ENCODE data around the gene EPS15.

DNA sequence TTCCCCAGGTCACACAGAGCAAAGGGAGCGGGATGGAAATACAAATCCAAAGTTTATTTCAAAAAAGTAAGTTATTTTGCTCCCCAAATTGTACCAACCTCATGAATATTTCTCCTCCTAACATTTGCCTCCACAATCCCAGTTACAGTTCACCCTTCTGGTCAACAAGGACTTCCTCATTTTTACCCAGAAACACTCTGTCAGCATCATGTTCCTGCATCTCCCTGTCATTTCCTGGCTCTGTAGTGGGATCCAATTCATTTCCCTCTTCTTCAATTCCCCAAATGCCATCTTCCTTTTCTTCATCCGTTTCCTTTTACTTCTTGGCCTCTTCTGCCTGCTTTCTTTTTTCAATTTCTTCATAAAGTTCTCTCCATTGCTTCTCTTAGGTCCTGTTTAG is 32.0 kb upstream of the EPS15 start:
- TF ChIP-seq, protein P1, sequence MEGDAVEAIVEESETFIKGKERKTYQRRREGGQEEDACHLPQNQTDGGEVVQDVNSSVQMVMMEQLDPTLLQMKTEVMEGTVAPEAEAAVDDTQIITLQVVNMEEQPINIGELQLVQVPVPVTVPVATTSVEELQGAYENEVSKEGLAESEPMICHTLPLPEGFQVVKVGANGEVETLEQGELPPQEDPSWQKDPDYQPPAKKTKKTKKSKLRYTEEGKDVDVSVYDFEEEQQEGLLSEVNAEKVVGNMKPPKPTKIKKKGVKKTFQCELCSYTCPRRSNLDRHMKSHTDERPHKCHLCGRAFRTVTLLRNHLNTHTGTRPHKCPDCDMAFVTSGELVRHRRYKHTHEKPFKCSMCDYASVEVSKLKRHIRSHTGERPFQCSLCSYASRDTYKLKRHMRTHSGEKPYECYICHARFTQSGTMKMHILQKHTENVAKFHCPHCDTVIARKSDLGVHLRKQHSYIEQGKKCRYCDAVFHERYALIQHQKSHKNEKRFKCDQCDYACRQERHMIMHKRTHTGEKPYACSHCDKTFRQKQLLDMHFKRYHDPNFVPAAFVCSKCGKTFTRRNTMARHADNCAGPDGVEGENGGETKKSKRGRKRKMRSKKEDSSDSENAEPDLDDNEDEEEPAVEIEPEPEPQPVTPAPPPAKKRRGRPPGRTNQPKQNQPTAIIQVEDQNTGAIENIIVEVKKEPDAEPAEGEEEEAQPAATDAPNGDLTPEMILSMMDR (conservative IDR thresholded peaks at IDR 0.05 in 1 of 2, IDR thresholded peaks at IDR 0.05 in 1 of 2; ENCODE audit: extremely low read depth in 1 of 2, insufficient read depth in 1 of 2, low read depth in 1 of 2, low read length in 2 of 2): no peak
- TF ChIP-seq EZH2 (IDR thresholded peaks at IDR 0.05; ENCODE audit: borderline replicate concordance, low read length): no peak

Measured in mammary epithelial cell (primary cell).